Measurements from ENCODE around the gene TOX2. TPM values are rescaled to one million over a fixed set of nuclear protein-coding genes. Genes with fewer than 3 reads are reported as not detected.

The TOX2 gene
- total RNA-seq, 4 donors from 2014 or later, result 0.40 to 3.0 (median 1.6) TPM

DNA sequence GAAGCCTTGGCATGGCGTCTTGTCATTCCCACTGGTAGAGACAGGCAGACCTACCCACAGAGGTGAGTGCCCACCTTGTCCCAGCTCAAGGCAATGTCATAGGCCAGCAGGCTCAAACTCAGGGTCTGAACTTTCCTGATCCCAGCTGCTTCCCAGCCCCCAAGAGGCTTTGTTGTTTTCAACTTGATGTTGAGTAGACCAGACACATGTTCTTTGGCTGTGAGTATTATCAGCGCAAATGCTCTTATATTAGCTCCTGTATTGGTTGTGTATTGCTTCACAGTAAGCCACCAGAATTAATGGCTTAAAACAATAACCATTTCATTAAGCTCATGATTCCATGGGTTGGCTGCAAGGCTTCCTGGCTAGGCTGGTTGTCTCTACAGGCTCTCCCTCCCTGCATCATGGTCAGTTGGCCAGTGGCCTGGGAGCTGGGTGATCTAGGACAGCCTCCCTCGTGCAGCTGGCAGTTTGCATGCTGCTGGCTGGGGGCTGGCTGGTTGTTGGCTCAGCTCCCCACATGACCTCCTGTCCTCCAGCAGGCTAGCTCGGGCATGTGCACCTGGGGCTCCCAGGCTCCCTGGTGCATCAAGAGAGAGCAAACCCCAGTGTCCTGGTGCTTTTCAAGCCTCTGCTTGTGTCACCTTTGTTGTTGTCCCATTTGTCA, 21.6 kb downstream of the TOX2 start:
- H3K4me1 ChIP-seq, result peaks cover 23% of the 10 kb centered on the region
- whole genome bisulfite sequencing, result 90% methylated on average over 2 of the region's 4 CpGs
- H3K27ac ChIP-seq, result no peak overlapping the region

DNA sequence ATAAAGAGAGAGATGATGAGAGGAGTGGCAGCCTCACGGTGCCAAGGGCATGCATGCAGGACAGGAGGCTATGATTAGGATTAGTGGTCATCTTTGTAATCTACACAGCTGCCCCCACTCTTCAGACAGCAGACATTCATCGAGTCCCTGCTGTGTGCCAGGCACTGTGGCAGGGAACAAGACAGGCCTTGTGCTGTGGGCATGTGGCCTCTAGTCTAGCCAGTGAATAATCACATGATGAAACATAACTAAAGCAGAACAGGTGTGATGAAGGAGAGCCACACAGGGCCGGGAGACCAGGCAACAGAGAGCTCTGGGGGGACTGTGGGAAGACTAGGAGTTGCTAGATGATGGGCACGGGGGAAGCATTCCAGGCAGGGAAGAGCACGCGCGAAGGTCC, 22.2 kb downstream of the TOX2 start:
- Histone ChIP-seq H3K27ac (no peak overlapping the region), H3K36me3 (no peaks in the 10 kb centered on the region), H3K9me3 (no peaks in the 10 kb centered on the region), H3K27me3 (peaks cover 13% of the 10 kb centered on the region), H3K4me1 (peaks cover 28% of the 10 kb centered on the region), H3K4me3 (no peak overlapping the region)
- no peak for DNase-seq (ENCODE audit: low spot score in 2 of 2)
- no peak for TF ChIP-seq POLR2A (IDR thresholded peaks at IDR 0.05)
- TF ChIP-seq POLR2AphosphoS5 (IDR thresholded peaks at IDR 0.05), result no peak
- TF ChIP-seq, protein P1, sequence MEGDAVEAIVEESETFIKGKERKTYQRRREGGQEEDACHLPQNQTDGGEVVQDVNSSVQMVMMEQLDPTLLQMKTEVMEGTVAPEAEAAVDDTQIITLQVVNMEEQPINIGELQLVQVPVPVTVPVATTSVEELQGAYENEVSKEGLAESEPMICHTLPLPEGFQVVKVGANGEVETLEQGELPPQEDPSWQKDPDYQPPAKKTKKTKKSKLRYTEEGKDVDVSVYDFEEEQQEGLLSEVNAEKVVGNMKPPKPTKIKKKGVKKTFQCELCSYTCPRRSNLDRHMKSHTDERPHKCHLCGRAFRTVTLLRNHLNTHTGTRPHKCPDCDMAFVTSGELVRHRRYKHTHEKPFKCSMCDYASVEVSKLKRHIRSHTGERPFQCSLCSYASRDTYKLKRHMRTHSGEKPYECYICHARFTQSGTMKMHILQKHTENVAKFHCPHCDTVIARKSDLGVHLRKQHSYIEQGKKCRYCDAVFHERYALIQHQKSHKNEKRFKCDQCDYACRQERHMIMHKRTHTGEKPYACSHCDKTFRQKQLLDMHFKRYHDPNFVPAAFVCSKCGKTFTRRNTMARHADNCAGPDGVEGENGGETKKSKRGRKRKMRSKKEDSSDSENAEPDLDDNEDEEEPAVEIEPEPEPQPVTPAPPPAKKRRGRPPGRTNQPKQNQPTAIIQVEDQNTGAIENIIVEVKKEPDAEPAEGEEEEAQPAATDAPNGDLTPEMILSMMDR (IDR thresholded peaks at IDR 0.05), result no peak
- no peak for TF ChIP-seq EP300 (IDR thresholded peaks at IDR 0.05)
- 85% methylated on average over 7 of the region's 7 CpGs for WGBS

More for the DNA sequence above, 21.6 kb downstream of the TOX2 start:
- DNase-seq (ENCODE audit: low spot score in 2 of 2), result no peak
- peaks cover 16% of the 10 kb centered on the region for H3K27me3 ChIP-seq
- H3K4me3 ChIP-seq, result no peak overlapping the region
- H3K36me3 ChIP-seq, result no peaks in the 10 kb centered on the region
- no peaks in the 10 kb centered on the region for H3K9me3 ChIP-seq
- TF ChIP-seq EP300 (IDR thresholded peaks at IDR 0.05) (no peak), POLR2AphosphoS5 (IDR thresholded peaks at IDR 0.05) (no peak), POLR2A (IDR thresholded peaks at IDR 0.05) (no peak)
- TF ChIP-seq, protein P1 (IDR thresholded peaks at IDR 0.05), result no peak

DNA sequence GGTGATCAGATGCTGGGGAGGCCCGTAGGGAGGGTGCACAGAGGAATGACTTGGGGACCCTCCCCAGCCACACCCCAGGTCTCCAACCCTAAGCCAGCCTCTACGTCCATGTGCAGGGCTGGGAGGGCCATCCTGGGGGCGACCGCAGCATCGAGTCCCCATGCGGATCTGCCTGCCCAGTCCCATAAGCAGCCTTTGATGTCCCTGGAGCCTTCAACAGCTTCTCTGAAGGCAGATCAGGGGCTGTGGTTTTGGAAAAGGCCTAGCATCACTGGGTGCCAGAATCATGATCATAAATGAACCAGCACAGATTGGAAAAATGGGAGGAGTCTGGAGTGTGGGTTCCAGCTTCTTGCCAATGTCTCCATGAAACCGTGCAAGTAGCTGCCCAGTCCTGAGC, 22.9 kb downstream of the TOX2 start:
- no peak for DNase-seq (ENCODE audit: low spot score in 2 of 2)
- Histone ChIP-seq H3K4me3 (no peak overlapping the region), H3K36me3 (no peaks in the 10 kb centered on the region), H3K9me3 (no peaks in the 10 kb centered on the region), H3K27ac (no peak overlapping the region), H3K4me1 (peaks cover 35% of the 10 kb centered on the region), H3K27me3 (peaks cover 7% of the 10 kb centered on the region)
- 67% methylated on average over 3 of the region's 7 CpGs for WGBS
- TF ChIP-seq, protein P1 (IDR thresholded peaks at IDR 0.05), result no peak
- no peak for TF ChIP-seq POLR2A (IDR thresholded peaks at IDR 0.05)
- TF ChIP-seq POLR2AphosphoS5 (IDR thresholded peaks at IDR 0.05), result no peak
- TF ChIP-seq EP300 (IDR thresholded peaks at IDR 0.05), result no peak

DNA sequence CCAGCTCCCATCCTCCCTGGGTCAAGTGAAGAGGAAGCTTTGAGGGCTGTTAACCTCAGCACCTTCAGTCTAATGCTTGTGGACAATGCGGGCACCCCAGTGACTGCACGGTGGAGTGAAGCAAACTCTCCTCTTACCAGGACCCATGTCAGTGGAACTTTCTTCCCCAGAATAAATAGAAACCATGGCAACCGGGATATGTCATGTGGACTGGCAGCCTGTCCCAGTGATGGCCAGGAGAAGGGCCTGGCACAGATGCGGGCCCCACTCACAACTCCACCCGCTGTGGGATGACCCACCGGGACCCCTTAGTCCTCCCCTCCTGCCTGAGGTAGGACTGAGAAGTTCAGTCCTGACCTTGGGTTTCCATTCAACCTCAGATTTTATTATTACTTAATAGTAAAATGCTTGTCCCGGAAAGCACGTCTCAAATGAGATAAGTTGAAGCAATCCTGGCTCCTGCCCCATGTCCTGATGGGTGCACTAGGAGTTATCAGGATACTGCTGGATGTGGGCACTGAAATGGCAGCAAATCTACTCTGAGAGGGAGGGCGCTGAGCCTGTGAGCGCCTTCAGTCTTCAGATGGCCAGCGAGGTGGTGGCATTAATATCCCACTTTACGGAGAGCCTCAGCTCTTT, 23.5 kb downstream of the TOX2 start:
- Histone ChIP-seq H3K27ac (no peak overlapping the region), H3K9me3 (no peaks in the 10 kb centered on the region), H3K36me3 (no peaks in the 10 kb centered on the region), H3K27me3 (peaks cover 4% of the 10 kb centered on the region), H3K4me3 (no peak overlapping the region), H3K4me1 (peaks cover 40% of the 10 kb centered on the region)
- TF ChIP-seq POLR2AphosphoS5 (IDR thresholded peaks at IDR 0.05) (no peak), EP300 (IDR thresholded peaks at IDR 0.05) (no peak), POLR2A (IDR thresholded peaks at IDR 0.05) (no peak)
- TF ChIP-seq, protein P1 (IDR thresholded peaks at IDR 0.05), result no peak
- no peak for DNase-seq (ENCODE audit: low spot score in 2 of 2)
- 88% methylated on average over 11 of the region's 12 CpGs for WGBS

DNA sequence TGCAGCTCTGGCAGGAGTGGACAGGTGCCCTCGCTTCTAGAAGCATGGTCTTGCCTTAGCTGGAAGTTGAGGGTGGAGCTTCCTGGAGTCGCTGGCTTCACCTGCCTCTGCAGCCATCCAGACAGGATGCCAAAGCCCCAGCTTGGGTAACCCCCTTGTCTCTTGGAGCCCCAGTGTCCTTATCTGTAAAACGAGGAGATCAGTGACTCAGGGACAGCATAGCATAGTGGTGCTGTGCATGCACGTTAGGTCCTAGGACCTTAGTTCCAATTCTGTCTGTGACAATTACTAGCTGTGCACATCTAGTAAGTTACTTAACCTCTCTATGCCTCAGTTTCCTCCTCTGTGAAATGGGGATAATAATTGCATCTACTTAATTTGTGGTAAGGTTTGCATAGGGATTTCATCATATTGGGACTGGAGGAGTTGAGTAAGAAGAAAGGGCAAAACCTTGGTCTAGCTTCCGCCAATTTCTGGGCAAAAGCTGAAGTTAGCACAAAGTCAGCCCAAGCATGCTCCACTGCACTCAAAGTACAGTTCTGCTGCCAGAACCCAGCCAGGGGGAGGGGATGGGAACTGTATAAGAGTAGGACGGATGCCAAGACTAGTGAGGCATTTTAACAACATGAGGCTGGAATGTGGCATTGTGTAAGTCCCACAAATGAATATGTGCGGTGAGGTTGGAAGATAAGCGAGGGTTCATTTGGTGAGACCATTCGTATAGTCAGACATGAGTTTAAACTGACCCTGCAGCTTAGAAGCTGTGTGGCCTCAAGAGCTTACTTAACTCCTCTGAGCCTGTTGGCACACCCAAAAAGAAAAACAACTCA, 24.5 kb downstream of the TOX2 start:
- no peak for DNase-seq (ENCODE audit: low spot score in 2 of 2)
- Histone ChIP-seq H3K4me3 (no peak overlapping the region), H3K27ac (no peak overlapping the region), H3K36me3 (no peaks in the 10 kb centered on the region), H3K4me1 (peaks cover 42% of the 10 kb centered on the region), H3K9me3 (no peaks in the 10 kb centered on the region), H3K27me3 (peaks cover 3% of the 10 kb centered on the region)
- TF ChIP-seq, protein P1 (IDR thresholded peaks at IDR 0.05), result no peak
- TF ChIP-seq EP300 (IDR thresholded peaks at IDR 0.05) (no peak), POLR2A (IDR thresholded peaks at IDR 0.05) (no peak), POLR2AphosphoS5 (IDR thresholded peaks at IDR 0.05) (no peak)
- 53% methylated on average over 9 of the region's 9 CpGs for WGBS
